ENCODE results near the gene MYH4. TPM values are rescaled to one million over a fixed set of nuclear protein-coding genes. Genes with fewer than 3 reads are reported as not detected.

The MYH4 gene
- total and polyA plus RNA-seq, 2 of the 8 experiments (the other 6 are each of a cell fraction or from before 2014, with no cell fraction given), result not detected

- H3K79me2 ChIP-seq (ENCODE audit: control insufficient read depth in 1 of 2, insufficient read depth in 2 of 2, low read length in 2 of 2), result no peaks in the 10 kb centered on the region
- H3K23ac ChIP-seq (ENCODE audit: insufficient read length), result no peak within 1 kb of the TSS
- DNase-seq (ENCODE audit: low read depth in 1 of 2, low spot score in 2 of 2), result no peak
- no peaks in the 10 kb centered on the region for H3K79me1 ChIP-seq (ENCODE audit: low read depth, low read length)
- CTCF ChIA-PET (ENCODE audit: partially characterized antibody), result interaction anchor here (1.0 to 1.8 kb wide), 2 partner anchors 24 to 193 kb away, joined by 5 to 6 read pairs; no protein-coding TSS in a partner anchor
- H3K18ac ChIP-seq (ENCODE audit: extremely low read depth, low read length), result no peak within 1 kb of the TSS
- H3K9me3 ChIP-seq (ENCODE audit: insufficient read depth in 2 of 2, low read depth in 1 of 2, low read length in 1 of 2), result no peaks in the 10 kb centered on the region
- H3K27me3 ChIP-seq (replicated peaks in 1 of 4; ENCODE audit: control insufficient read depth in 3 of 4, extremely low read depth in 1 of 4, insufficient read depth in 3 of 4, low read length in 3 of 4), result no peaks in the 10 kb centered on the region
- H2BK20ac ChIP-seq (ENCODE audit: low read length), result no peak within 1 kb of the TSS
- no peak within 1 kb of the TSS for H2BK120ac ChIP-seq (replicated peaks; ENCODE audit: low read depth, low read length)
- no peak within 1 kb of the TSS for H3K9ac ChIP-seq (replicated peaks in 1 of 4; ENCODE audit: extremely low read depth in 1 of 4, low read depth in 3 of 4, low read length in 3 of 4)
- FAIRE-seq, result no peak
- no peak within 1 kb of the TSS for H2BK5ac ChIP-seq (ENCODE audit: low read depth, low read length)
- no peak within 1 kb of the TSS for H2AFZ ChIP-seq (ENCODE audit: low read length)
- H3K4me1 ChIP-seq (replicated peaks in 1 of 4; ENCODE audit: control insufficient read depth in 3 of 4, insufficient read depth in 4 of 4, low read length in 3 of 4), result peaks cover 0 to 3% (median 1%) of the 10 kb centered on the region in 4 experiments; a peak in 3 of 7 replicates
- no peaks in the 10 kb centered on the region for H3K23me2 ChIP-seq (ENCODE audit: low read depth, low read length)
- no peak within 1 kb of the TSS for H3K4ac ChIP-seq (replicated peaks; ENCODE audit: insufficient read length, low read depth, low read length)
- H4K20me1 ChIP-seq (replicated peaks in 1 of 2; ENCODE audit: control insufficient read depth in 1 of 2, insufficient read depth in 2 of 2, low read length in 2 of 2), result no peaks in the 10 kb centered on the region
- TF ChIP-seq HDAC6 (IDR thresholded peaks at IDR 0.05; ENCODE audit: low read depth, low read length) (no peak), CREB1 (IDR thresholded peaks at IDR 0.05) (no peak), EP300 (IDR thresholded peaks at IDR 0.05; ENCODE audit: borderline replicate concordance in 1 of 2, low read depth in 2 of 2, low read length in 2 of 2) (no peak), MAX (IDR thresholded peaks at IDR 0.05) (no peak), SAP30 (IDR thresholded peaks at IDR 0.05; ENCODE audit: insufficient read depth, insufficient replicate concordance, low read length) (no peak), EZH2 (IDR thresholded peaks at IDR 0.05; ENCODE audit: low read depth, low read length, severe bottlenecking) (no peak), POLR2AphosphoS5 (IDR thresholded peaks at IDR 0.05; ENCODE audit: low read depth, low read length) (no peak), KDM4A (IDR thresholded peaks at IDR 0.05; ENCODE audit: low read depth, low read length, severe bottlenecking) (no peak), RAD21 (IDR thresholded peaks at IDR 0.05 in 1 of 2, conservative IDR thresholded peaks at IDR 0.05 in 1 of 2; ENCODE audit: low read depth in 2 of 2, low read length in 2 of 2) (no peak), RFX5 (IDR thresholded peaks at IDR 0.05; ENCODE audit: borderline replicate concordance, low read depth, low read length) (no peak)
- POLR2A ChIA-PET (ENCODE audit: partially characterized antibody), result no interaction called here
- no peak within 1 kb of the TSS for H2BK15ac ChIP-seq (ENCODE audit: low read length)
- no peak within 1 kb of the TSS for H2BK12ac ChIP-seq (ENCODE audit: low read depth, low read length)
- WGBS, 2 experiments (ENCODE audit: extremely low coverage in 1 of 2, insufficient coverage in 1 of 2, insufficient read length in 1 of 2, insufficient replicate concordance in 2 of 2, low coverage in 1 of 2, low lambda C conversion rate in 2 of 2, missing lambda C conversion rate in 1 of 2), result 94% methylated on average over 7 of the region's 7 CpGs; no CpG with 5 or more reads in 1 of the 2 experiments
- H2AK5ac ChIP-seq (ENCODE audit: low read depth, low read length), result no peak within 1 kb of the TSS
- no peak within 1 kb of the TSS for H3K4me3 ChIP-seq (ENCODE audit: extremely low read depth in 1 of 4, insufficient read depth in 2 of 4, low read depth in 3 of 4, low read length in 4 of 4)
- H3K27ac ChIP-seq (ENCODE audit: low read depth, low read length), result no peak within 1 kb of the TSS
- no peak within 1 kb of the TSS for H4K8ac ChIP-seq (ENCODE audit: extremely low read depth, insufficient read depth, low read length)
- no peak within 1 kb of the TSS for H4K5ac ChIP-seq (ENCODE audit: insufficient read length, low read depth, low read length)
- no peak within 1 kb of the TSS for H3K4me2 ChIP-seq (ENCODE audit: insufficient read depth in 1 of 2, low read depth in 2 of 2, low read length in 2 of 2)
- H3K14ac ChIP-seq (ENCODE audit: insufficient read length), result no peak within 1 kb of the TSS
- no peak within 1 kb of the TSS for H4K91ac ChIP-seq (replicated peaks; ENCODE audit: insufficient read length, low read length)
- H3K36me3 ChIP-seq (ENCODE audit: control insufficient read depth in 2 of 4, insufficient read depth in 4 of 4, low read length in 3 of 4), result no peaks in the 10 kb centered on the region
- no peak within 1 kb of the TSS for H3K56ac ChIP-seq (replicated peaks; ENCODE audit: insufficient read length, low read depth, low read length)
Measured at GRCh38 chr17:10421900-10422542, 47.3 kb downstream of the MYH4 start, which contains the start of gene MYH8. MYH8 (minus strand) TSS chr17:10421950; CDS start chr17:10420227, 1,723 bp downstream.
